Epithelial cell of esophagus (primary cell): ENCODE measurements around the gene FEN1.

ENCODE experiments used
- DNase-seq: peaks from one replicate; pipeline ENCODE4 v3.0.0; 2010; ENCODE audit warnings: low read depth
- H3K4me3 ChIP-seq: 2 replicates; pipeline ENCODE4 v1.5.1; 2011; ENCODE audit warnings: mild to moderate bottlenecking, low read length, control low read depth
- TF ChIP-seq, protein P1 (sequence below): IDR thresholded peaks from 2 replicates; pipeline ENCODE4 v1.5.1; 2011; ENCODE audit warnings: low read depth, mild to moderate bottlenecking, low read length, control low read depth, inconsistent platforms; ENCODE audit not compliant: insufficient read depth; ENCODE audit errors: missing control alignments

The FEN1 gene, protein sequence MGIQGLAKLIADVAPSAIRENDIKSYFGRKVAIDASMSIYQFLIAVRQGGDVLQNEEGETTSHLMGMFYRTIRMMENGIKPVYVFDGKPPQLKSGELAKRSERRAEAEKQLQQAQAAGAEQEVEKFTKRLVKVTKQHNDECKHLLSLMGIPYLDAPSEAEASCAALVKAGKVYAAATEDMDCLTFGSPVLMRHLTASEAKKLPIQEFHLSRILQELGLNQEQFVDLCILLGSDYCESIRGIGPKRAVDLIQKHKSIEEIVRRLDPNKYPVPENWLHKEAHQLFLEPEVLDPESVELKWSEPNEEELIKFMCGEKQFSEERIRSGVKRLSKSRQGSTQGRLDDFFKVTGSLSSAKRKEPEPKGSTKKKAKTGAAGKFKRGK

DNA sequence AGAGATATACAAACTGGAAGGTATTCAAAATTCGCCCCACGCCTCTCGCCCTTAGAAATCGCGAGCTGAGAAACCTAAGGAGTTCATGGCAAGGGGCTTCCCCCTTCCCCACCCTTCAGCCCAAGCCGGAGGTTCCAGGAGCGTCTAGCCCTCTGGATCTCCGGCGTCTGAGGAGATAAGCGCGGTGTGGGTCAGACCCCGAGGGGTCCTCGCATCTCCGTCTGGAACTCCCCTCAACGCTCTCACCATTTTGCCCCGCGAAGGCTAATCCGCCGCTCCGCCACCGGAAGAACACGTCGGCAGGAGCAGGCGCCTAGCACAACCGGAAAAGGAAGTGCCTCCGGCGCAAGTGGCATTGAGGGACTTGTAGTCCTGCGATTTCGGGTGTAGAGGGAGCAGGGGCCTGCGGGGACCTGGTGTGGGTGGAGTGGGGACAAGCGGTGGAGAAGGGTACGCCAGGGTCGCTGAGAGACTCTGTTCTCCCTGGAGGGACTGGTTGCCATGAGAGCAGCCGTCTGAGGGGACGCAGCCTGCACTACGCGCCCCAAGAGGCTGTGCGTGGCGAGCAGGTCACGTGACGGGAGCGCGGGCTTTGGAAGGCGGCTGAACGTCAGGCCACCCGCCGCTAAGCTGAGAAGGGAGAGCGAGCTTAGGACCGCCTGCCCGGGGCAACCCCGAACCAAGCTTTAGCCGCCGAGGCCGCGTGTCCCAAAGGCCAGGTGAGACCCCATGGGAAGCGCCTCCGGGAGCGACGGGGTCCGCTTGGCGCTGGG lies at the start of gene FEN1, which contains the start of gene TMEM258:
TSS of gene FEN1 (plus strand) at position 602 of the 773 bp plus-strand sequence. CDS start 2,451 bp downstream, outside the sequence.
TSS of gene TMEM258 (minus strand) at position 290 of the 773 bp plus-strand sequence. CDS start at position 249, 41 bp downstream.
- H3K4me3 ChIP-seq, result peak within 1 kb of the TSS; percentile 99
- TF ChIP-seq, protein P1, sequence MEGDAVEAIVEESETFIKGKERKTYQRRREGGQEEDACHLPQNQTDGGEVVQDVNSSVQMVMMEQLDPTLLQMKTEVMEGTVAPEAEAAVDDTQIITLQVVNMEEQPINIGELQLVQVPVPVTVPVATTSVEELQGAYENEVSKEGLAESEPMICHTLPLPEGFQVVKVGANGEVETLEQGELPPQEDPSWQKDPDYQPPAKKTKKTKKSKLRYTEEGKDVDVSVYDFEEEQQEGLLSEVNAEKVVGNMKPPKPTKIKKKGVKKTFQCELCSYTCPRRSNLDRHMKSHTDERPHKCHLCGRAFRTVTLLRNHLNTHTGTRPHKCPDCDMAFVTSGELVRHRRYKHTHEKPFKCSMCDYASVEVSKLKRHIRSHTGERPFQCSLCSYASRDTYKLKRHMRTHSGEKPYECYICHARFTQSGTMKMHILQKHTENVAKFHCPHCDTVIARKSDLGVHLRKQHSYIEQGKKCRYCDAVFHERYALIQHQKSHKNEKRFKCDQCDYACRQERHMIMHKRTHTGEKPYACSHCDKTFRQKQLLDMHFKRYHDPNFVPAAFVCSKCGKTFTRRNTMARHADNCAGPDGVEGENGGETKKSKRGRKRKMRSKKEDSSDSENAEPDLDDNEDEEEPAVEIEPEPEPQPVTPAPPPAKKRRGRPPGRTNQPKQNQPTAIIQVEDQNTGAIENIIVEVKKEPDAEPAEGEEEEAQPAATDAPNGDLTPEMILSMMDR, result no peak
- DNase-seq, result peak; percentile 97

DNA sequence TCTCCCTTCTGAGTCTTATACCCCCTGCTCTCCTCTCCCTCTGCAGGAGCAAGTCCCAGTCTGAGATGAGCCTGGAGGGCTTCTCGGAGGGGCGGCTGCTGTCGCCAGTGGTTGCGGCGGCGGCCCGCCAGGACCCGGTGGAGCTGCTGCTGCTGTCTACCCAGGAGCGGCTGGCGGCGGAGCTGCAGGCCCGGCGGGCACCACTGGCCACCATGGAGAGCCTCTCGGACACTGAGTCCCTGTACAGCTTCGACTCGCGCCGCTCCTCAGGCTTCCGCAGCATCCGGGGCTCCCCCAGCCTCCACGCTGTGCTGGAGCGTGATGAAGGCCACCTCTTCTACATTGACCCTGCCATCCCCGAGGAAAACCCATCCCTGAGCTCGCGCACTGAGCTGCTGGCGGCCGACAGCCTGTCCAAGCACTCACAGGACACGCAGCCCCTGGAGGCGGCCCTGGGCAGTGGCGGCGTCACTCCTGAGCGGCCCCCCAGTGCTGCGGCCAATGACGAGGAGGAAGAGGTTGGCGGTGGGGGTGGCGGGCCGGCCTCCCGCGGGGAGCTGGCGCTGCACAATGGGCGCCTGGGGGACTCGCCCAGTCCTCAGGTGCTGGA lies 49.1 kb upstream of the FEN1 start:
- H3K4me3 ChIP-seq, result no peak overlapping the region
- DNase-seq, result no peak
- TF ChIP-seq, protein P1, result no peak

DNA sequence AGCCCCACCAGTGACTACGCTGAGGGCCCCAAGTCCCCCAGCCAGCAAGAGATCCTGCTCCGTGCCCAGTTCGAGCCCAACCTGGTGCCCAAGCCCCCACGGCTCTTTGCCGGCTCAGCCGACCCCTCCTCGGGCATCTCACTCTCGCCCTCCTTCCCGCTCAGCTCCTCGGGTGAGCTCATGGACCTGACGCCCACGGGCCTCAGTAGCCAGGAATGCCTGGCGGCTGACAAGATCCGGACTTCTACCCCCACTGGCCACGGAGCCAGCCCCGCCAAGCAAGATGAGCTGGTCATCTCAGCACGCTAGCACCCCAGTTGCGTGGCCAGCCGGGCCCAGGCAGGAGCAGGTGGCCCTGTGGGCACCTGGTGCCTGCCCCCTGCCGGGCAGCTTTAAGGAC lies 48.5 kb upstream of the FEN1 start:
- DNase-seq, result no peak
- TF ChIP-seq, protein P1, result no peak
- H3K4me3 ChIP-seq, result no peak overlapping the region

DNA sequence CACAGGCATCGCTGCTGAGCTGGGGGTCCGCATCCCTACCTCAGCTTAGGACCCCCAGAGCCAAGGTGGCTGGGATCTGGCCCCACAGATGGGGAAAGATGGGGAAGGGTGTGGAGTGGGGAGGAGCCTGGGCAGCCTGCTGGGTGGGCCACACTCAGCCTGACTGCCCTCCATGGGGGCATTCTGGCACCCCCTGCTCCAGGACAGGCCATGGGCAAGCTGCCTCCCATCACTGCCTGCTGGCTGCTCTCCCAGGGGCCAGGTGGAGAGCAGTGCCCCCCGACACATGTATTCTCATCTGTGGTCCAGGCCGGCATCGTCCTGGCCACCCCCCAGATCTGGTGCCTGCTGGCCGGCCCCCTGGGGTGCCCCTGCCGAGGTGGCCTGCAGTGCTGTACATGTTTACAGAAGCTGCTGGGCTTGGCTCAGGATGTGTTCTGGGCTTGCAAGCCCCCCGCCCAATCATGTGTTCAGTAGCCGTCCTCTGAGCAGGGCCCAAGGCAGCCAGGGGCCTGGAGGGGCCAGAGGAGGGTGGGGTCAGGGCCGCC lies 48.0 kb upstream of the FEN1 start:
- TF ChIP-seq, protein P1, result no peak
- DNase-seq, result no peak

DNA sequence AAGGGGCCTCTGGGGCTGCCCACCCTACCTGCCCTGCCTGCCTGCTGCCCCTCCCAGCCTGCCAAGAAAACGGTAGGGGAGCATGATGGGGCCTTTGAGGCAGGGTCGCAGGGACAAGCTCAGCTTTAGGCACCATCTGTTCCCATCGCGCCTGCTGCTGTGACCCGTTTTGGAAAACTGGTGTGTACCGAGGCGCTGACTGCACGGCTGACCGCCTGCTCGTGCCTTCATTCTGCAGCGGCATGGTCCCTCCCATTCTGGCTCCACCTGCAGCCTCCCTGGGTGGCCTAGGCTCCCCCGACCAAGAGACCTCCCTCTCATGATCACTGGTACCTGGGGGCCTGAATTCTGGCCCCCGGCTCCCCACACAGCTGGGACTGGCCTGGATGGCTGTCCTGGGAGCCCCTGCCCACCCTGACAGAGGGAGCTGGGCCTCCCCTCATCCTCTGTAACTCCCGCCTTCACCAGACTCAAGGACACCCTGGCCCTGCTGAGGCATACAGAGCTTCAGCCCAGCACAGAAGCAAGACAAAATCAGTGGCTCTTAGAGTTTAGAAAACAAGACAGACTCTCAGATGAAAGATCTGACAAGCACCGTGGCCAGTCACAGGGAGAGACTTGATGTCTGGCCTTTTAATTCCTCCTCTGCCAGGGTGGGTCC lies 46.8 kb upstream of the FEN1 start:
- H3K4me3 ChIP-seq, result no peak overlapping the region
- TF ChIP-seq, protein P1, result no peak
- DNase-seq, result no peak

More for the DNA sequence above, 48.0 kb upstream of the FEN1 start:
- H3K4me3 ChIP-seq, result no peak overlapping the region
